ENCODE measurements around the gene TFIP11.
A peak's percentile ranks its signal among the peaks of the same experiment; 100 is the strongest.

The TFIP11 gene

DNA sequence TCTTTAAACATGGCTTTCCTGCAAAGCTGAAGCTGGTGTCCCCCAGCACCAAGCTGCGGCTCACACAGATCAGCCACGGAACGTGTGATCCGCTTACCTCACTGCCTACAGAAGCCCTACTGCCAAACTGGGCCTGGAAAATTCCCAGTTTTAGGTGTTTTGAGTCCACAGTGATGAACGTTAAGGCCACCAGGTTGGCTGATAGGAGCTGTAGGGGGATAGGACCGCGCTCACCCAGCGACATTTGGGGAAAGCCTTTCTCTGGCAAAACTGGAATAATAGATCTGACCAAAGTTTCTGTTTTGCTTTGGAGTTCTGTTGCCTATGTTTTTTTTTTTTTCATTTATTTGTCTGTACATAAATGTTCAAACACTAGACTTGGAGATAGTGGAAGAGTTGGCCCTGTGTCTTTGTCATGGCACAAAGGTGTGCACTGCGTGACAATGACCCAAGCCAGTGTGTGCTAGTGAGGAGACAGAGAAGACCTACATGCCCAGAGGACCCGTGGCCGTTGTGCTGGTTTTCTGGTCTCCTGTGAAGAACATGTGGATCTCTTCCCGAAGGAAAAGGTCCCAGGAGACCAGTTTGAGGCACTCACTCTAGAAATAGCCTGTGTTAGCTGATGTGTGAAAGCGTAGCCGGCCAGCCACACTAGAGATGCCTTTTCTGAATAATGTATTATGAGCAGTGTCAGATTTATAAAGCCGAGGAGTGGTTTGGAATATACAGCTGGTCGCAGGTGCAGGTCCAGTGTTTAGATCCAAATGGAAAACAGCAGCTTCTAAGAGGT, 68.2 kb downstream of the TFIP11 start:
- Mint-ChIP-seq H3K4me3 (no peak overlapping the region), H3K4me1 (peaks cover 44% of the 10 kb centered on the region), H3K27ac (peak overlapping the region; percentile 71), H3K9me3 (no peaks in the 10 kb centered on the region), H3K27me3 (ENCODE audit: low read depth, poor library complexity) (peaks cover 11% of the 10 kb centered on the region), H3K36me3 (ENCODE audit: low read depth) (no peaks in the 10 kb centered on the region)
- TF ChIP-seq, protein P1, sequence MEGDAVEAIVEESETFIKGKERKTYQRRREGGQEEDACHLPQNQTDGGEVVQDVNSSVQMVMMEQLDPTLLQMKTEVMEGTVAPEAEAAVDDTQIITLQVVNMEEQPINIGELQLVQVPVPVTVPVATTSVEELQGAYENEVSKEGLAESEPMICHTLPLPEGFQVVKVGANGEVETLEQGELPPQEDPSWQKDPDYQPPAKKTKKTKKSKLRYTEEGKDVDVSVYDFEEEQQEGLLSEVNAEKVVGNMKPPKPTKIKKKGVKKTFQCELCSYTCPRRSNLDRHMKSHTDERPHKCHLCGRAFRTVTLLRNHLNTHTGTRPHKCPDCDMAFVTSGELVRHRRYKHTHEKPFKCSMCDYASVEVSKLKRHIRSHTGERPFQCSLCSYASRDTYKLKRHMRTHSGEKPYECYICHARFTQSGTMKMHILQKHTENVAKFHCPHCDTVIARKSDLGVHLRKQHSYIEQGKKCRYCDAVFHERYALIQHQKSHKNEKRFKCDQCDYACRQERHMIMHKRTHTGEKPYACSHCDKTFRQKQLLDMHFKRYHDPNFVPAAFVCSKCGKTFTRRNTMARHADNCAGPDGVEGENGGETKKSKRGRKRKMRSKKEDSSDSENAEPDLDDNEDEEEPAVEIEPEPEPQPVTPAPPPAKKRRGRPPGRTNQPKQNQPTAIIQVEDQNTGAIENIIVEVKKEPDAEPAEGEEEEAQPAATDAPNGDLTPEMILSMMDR (IDR thresholded peaks at IDR 0.05) = no peak
- DNase-seq = no peak

DNA sequence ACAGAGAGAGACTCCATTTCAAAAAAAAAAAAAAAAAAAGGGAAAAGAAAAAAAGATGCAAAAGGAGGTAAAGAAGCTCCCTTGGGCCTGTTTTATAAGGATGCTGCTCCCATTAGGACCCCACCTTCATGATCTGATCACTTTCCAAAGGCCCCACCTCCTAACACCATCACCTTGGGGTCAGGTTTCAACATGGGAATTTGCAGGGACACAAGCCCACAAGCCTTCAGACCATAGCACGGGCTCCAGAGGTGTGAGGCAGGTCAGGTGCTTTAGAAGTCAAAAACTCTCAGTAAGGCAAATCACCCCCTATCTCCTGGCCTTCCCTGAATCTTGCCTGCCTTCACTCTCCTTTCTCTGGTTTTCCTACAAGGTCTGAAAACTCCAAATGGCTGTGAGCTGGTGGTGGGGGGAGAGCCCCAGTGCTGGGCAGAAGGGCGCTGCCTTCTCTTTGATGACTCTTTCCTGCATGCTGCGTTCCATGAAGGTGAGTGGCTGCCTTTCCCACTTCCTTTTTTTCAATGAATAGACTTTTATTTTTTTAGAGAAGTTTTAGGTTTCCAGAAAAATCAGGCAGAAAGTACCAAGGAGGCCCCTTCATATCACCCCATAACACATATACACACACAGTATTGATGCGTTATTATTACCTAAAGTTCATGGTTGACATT, 70.1 kb downstream of the TFIP11 start:
- H3K4me1 Mint-ChIP-seq = peaks cover 42% of the 10 kb centered on the region
- no peak overlapping the region for H3K27ac Mint-ChIP-seq
- TF ChIP-seq, protein P1 (IDR thresholded peaks at IDR 0.05) = no peak
- no peak for DNase-seq
- H3K36me3 Mint-ChIP-seq (ENCODE audit: low read depth) = no peaks in the 10 kb centered on the region
- H3K4me3 Mint-ChIP-seq = no peak overlapping the region
- peaks cover 7% of the 10 kb centered on the region for H3K27me3 Mint-ChIP-seq (ENCODE audit: low read depth, poor library complexity)
- H3K9me3 Mint-ChIP-seq = no peaks in the 10 kb centered on the region
